ENCODE measurements around the gene MYD88.

MYD88 gene

GRCh38 chr3:38117748-38118420 lies 20.6 kb upstream of the MYD88 start:
- Mint-ChIP-seq H3K4me1 (peaks cover 18% of the 10 kb centered on the region), H3K4me3 (no peak overlapping the region)

GRCh38 chr3:38118421-38119247 lies 19.8 kb upstream of the MYD88 start:
- H3K36me3 Mint-ChIP-seq: peaks cover 20% of the 10 kb centered on the region
- no peak for ATAC-seq (ENCODE audit: low read depth)
- H3K4me3 Mint-ChIP-seq: no peak overlapping the region

More at GRCh38 chr3:38117748-38118420, 20.6 kb upstream of the MYD88 start:
- peak; percentile 86 for ATAC-seq (ENCODE audit: low read depth)
- Mint-ChIP-seq H3K36me3 (peaks cover 16% of the 10 kb centered on the region), H3K9me3 (no peaks in the 10 kb centered on the region), H3K27me3 (peaks cover 4% of the 10 kb centered on the region), H3K27ac (no peak overlapping the region)
- DNase-seq (ENCODE audit: low spot score in 2 of 2): peak; percentile 69

GRCh38 chr3:38119248-38119544 lies 19.3 kb upstream of the MYD88 start:
- DNase-seq (ENCODE audit: low spot score in 2 of 2) (no peak), ATAC-seq (ENCODE audit: low read depth) (no peak)
- Mint-ChIP-seq H3K36me3 (peaks cover 20% of the 10 kb centered on the region), H3K4me1 (peaks cover 18% of the 10 kb centered on the region), H3K4me3 (no peak overlapping the region), H3K27me3 (peaks cover 4% of the 10 kb centered on the region), H3K9me3 (no peaks in the 10 kb centered on the region), H3K27ac (no peak overlapping the region)

More at GRCh38 chr3:38118421-38119247, 19.8 kb upstream of the MYD88 start:
- Mint-ChIP-seq H3K27me3 (peaks cover 4% of the 10 kb centered on the region), H3K4me1 (peaks cover 18% of the 10 kb centered on the region), H3K9me3 (no peaks in the 10 kb centered on the region), H3K27ac (no peak overlapping the region)
- no peak for DNase-seq (ENCODE audit: low spot score in 2 of 2)

DNA sequence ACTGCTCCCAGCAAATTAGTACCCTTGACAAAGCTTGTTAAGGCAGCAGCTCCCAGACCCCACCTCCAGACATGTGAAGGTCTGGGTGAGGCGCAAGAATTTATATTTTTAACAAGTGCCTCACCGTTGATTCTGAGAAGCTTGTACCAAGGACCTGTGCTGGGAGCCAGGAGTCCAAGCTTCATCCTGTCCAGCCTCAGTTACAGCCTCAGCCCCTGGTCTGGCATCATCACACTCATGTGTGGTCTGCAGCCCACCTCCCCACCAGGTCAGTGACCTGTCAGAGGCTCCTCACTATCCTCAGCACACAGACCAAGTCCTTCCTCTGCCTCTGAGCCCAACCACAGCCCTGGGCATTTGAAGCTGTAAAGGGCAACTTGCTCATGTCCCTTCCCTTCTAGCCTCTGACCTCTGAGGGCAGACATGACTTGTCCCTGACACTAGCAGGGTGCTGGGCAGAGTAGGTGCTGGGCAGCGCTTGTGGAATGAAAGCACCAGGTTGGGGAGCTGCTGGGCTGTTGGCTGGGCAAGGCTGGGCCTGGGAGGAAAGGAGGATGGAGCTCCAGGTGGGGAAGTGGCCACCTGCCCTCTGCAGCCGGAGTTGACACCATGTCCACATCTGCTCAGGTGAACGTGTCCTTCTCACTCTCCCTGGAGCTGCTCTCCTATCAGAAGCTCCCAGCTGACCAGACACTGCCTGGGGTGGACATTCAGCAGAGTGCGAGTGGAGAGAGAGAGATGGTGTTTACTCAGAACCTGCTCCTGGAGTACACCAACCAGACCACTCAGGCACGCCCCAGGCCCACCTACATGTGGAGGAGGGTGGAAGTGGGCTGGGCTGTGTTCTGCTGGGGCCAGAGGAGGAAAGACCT lies 18.4 kb upstream of the MYD88 start:
- no peaks in the 10 kb centered on the region for H3K9me3 Mint-ChIP-seq
- H3K4me1 Mint-ChIP-seq: peaks cover 17% of the 10 kb centered on the region
- DNase-seq (ENCODE audit: low spot score in 2 of 2): no peak
- no peak overlapping the region for H3K4me3 Mint-ChIP-seq
- H3K36me3 Mint-ChIP-seq: peaks cover 24% of the 10 kb centered on the region
- peak overlapping the region; percentile 56 for H3K27ac Mint-ChIP-seq
- H3K27me3 Mint-ChIP-seq: peaks cover 4% of the 10 kb centered on the region
- ATAC-seq (ENCODE audit: low read depth): no peak

GRCh38 chr3:38120693-38121450 lies 17.6 kb upstream of the MYD88 start:
- ATAC-seq (ENCODE audit: low read depth) (no peak), DNase-seq (ENCODE audit: low spot score in 2 of 2) (no peak)
- H3K9me3 Mint-ChIP-seq: no peaks in the 10 kb centered on the region
- peaks cover under 1% of the 10 kb centered on the region for H3K27me3 Mint-ChIP-seq
- H3K36me3 Mint-ChIP-seq: peaks cover 30% of the 10 kb centered on the region
- H3K4me1 Mint-ChIP-seq: peaks cover 10% of the 10 kb centered on the region
- peak overlapping the region; percentile 56 for H3K27ac Mint-ChIP-seq
- H3K4me3 Mint-ChIP-seq: no peak overlapping the region

DNA sequence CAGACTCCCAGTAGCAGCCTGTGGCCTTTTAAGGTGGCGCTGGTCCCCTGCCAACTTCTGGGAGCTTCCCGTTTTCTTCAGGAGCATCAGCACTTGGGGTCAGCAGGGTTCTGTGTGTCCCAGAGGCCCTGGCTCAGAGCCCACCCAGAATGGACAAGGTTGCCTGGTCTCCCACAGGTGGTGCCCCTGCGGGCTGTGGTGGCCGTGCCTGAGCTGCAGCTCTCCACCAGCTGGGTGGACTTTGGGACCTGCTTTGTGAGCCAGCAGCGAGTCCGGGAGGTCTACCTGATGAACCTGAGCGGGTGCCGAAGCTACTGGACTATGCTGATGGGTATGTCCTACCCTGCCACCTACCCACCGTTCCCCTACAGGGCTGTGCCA lies 17.0 kb upstream of the MYD88 start:
- peaks cover 33% of the 10 kb centered on the region for H3K36me3 Mint-ChIP-seq
- no peak for DNase-seq (ENCODE audit: low spot score in 2 of 2)
- H3K4me1 Mint-ChIP-seq: peaks cover 8% of the 10 kb centered on the region
- no peak for ATAC-seq (ENCODE audit: low read depth)
- no peak overlapping the region for H3K27ac Mint-ChIP-seq
- no peaks in the 10 kb centered on the region for H3K9me3 Mint-ChIP-seq
- H3K4me3 Mint-ChIP-seq: no peak overlapping the region
- H3K27me3 Mint-ChIP-seq: no peaks in the 10 kb centered on the region

DNA sequence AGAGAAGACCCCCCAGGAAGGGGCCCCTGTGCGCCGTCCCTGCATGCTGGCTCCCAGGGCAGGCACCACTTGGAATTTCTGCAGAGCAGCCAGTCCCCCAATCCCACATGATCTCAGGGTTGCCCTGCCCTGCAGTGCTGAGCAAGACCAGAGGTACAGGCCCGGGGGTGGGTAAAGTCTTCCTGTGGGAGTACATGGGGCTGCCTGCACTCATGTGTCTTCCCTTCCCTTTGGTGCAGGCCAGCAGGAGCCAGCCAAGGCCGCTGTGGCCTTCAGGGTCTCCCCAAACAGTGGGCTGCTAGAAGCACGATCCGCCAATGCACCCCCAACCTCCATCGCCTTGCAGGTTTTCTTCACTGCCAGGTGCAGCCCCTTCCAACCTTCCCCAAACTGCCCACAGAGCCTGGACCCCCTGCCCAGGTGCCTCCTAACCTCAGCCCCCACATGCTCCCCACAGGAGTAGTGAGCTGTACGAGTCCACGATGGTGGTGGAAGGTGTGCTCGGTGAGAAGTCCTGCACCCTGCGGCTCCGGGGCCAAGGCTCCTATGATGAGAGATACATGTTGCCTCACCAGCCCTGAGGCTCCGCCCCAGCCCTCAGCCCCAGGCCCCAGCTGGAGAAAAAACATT lies 16.5 kb upstream of the MYD88 start:
- no peak for ATAC-seq (ENCODE audit: low read depth)
- Mint-ChIP-seq H3K27me3 (no peaks in the 10 kb centered on the region), H3K4me1 (peaks cover 8% of the 10 kb centered on the region), H3K36me3 (peaks cover 33% of the 10 kb centered on the region), H3K4me3 (no peak overlapping the region), H3K27ac (no peak overlapping the region), H3K9me3 (no peaks in the 10 kb centered on the region)
- no peak for DNase-seq (ENCODE audit: low spot score in 2 of 2)

GRCh38 chr3:38122712-38123290 lies 15.7 kb upstream of the MYD88 start:
- Mint-ChIP-seq H3K27ac (no peak overlapping the region), H3K27me3 (no peaks in the 10 kb centered on the region), H3K4me1 (peaks cover 8% of the 10 kb centered on the region), H3K4me3 (no peak overlapping the region), H3K9me3 (no peaks in the 10 kb centered on the region), H3K36me3 (peaks cover 35% of the 10 kb centered on the region)
- ATAC-seq (ENCODE audit: low read depth) (no peak), DNase-seq (ENCODE audit: low spot score in 2 of 2) (no peak)

DNA sequence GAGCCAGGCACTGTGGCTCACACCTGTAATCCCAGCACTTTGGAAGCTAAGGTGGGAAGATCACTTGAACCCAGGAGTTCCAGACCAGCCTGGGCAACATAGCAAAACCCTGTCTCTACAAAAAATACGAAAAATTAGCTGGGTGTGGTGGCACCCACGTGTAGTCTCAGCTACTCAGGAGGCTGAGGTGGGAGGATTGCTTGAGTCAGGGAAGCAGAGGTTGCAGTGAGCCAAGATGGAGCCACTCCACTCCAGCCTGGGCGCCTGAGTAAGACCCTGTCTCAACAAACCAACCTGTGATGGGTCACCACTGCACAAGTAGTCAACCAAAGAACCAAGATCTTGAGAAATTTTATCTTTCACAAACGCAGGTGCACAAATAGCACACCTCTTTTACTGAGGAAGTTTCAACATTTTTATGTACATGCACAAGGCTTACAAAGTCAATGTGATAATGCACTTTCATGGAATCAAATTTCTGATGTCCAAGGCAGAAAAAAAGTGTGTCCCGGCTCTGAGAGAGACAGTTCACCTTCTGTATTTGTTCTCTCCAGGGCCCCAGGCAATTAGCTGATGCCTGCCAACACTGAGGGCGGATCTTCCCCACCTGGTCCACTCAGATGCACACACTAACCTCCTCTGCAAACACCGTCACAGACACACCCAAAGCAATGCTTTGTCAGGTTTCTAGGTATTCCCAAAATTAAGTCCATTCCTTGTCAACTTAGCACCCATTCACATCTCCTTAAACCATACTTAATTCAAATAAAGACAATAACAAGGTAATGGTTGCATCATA lies 13.9 kb upstream of the MYD88 start:
- Mint-ChIP-seq H3K27me3 (no peaks in the 10 kb centered on the region), H3K36me3 (peaks cover 39% of the 10 kb centered on the region)

GRCh38 chr3:38125305-38126120 lies 12.9 kb upstream of the MYD88 start:
- no peaks in the 10 kb centered on the region for H3K9me3 Mint-ChIP-seq
- peaks cover 36% of the 10 kb centered on the region for H3K36me3 Mint-ChIP-seq
- H3K4me3 Mint-ChIP-seq: no peak overlapping the region
- no peak for DNase-seq (ENCODE audit: low spot score in 2 of 2)
- H3K27ac Mint-ChIP-seq: no peak overlapping the region
- peaks cover 4% of the 10 kb centered on the region for H3K4me1 Mint-ChIP-seq
- no peak for ATAC-seq (ENCODE audit: low read depth)
- no peaks in the 10 kb centered on the region for H3K27me3 Mint-ChIP-seq

More for the DNA sequence above, 13.9 kb upstream of the MYD88 start:
- no peak overlapping the region for H3K27ac Mint-ChIP-seq
- no peak for DNase-seq (ENCODE audit: low spot score in 2 of 2)
- ATAC-seq (ENCODE audit: low read depth): no peak
- H3K4me1 Mint-ChIP-seq: peaks cover 4% of the 10 kb centered on the region
- no peaks in the 10 kb centered on the region for H3K9me3 Mint-ChIP-seq
- H3K4me3 Mint-ChIP-seq: no peak overlapping the region

GRCh38 chr3:38126121-38126892 lies 12.2 kb upstream of the MYD88 start:
- DNase-seq (ENCODE audit: low spot score in 2 of 2) (no peak), ATAC-seq (ENCODE audit: low read depth) (no peak)
- Mint-ChIP-seq H3K27ac (no peak overlapping the region), H3K4me1 (peaks cover 4% of the 10 kb centered on the region), H3K4me3 (no peak overlapping the region), H3K27me3 (no peaks in the 10 kb centered on the region), H3K9me3 (no peaks in the 10 kb centered on the region), H3K36me3 (peaks cover 32% of the 10 kb centered on the region)
